C4-2B (cell line): ENCODE results near the gene CCL14.
"Not testable (repeated sequence)": the region's sequence is repeated elsewhere in the genome, so short reads cannot be mapped to it uniquely, and the experiment has no call there.

Experiments
- H3K27ac ChIP-seq: fragments of 450-650 bp; 2 replicates; pipeline ENCODE4 v1.5.1; 2017
- CTCF ChIP-seq: fragments of 450-650 bp; conservative IDR thresholded peaks from 2 replicates; pipeline ENCODE4 v1.5.1; 2017; ENCODE audit warnings: mild to moderate bottlenecking
- ZFX ChIP-seq: fragments of 450-650 bp; IDR thresholded peaks from 2 replicates; pipeline ENCODE4 v1.6.1; 2017

CCL14 gene

GRCh38 chr17:35953720-35954119 lies 32.8 kb downstream of the CCL14 start:
- TF ChIP-seq CTCF, result no peak
- TF ChIP-seq ZFX, result no peak
- no peak overlapping the region for H3K27ac ChIP-seq

GRCh38 chr17:35949401-35949800 lies 37.1 kb downstream of the CCL14 start:
- TF ChIP-seq ZFX, result no peak
- no peak for TF ChIP-seq CTCF
- no peak overlapping the region for H3K27ac ChIP-seq

- H3K27ac ChIP-seq, result no peak overlapping the region
- TF ChIP-seq ZFX, result no peak
These were observed 38.4 kb downstream of the CCL14 start for GRCh38 chr17:35948092-35948491.

- peak; percentile 98 for TF ChIP-seq CTCF
- TF ChIP-seq ZFX, result no peak
- no peak overlapping the region for H3K27ac ChIP-seq
These were observed 39.4 kb downstream of the CCL14 start for GRCh38 chr17:35947156-35947585.

GRCh38 chr17:35944151-35944550 lies 42.4 kb downstream of the CCL14 start:
- H3K27ac ChIP-seq, result no peak overlapping the region
- TF ChIP-seq ZFX (no peak), CTCF (no peak)

- TF ChIP-seq CTCF, result no peak
- TF ChIP-seq ZFX, result no peak
- H3K27ac ChIP-seq, result no peak within 1 kb of the TSS
These were observed 43.0 kb downstream of the CCL14 start, which contains the start of gene LYZL6 for GRCh38 chr17:35943537-35943936. TSS of gene LYZL6 (minus strand) at chr17:35943713. CDS start at chr17:35939356, 4,357 bp downstream.

- TF ChIP-seq ZFX (no peak), CTCF (no peak)
- no peak overlapping the region for H3K27ac ChIP-seq
These were observed 43.8 kb downstream of the CCL14 start for GRCh38 chr17:35942588-35943186.

- H3K27ac ChIP-seq, result not testable (repeated sequence)
These were observed 48.0 kb downstream of the CCL14 start for GRCh38 chr17:35938492-35938891.
